GM20000 (cell line): ENCODE results near the gene PDE5A.

Experiments
- DNase-seq: peaks from one replicate; pipeline ENCODE4 v3.0.0; 2012; ENCODE audit warnings: low spot score
- TF ChIP-seq, protein P1 (sequence below): IDR thresholded peaks from 2 replicates; pipeline ENCODE4 v1.5.1; 2012; ENCODE audit warnings: mild to moderate bottlenecking, control low read depth; ENCODE audit errors: extremely low read depth, missing control alignments

Gene PDE5A

DNA sequence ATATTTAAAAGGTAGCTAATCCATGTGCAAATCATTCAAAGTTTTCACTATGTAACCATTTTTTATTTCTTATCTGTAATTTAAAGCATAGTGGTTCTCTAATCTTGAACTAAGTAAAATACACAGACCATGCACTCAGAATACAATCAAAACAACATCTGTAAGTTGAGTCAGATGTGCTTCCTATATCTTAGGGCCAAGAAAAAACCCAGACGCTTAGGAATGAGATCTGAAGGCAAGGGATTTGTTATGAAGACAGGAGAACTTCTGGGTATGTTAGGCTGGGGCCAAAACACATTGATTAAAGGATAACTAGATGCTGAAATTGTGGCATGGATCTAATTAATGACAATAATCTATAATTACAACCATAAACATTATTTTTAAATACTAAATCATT lies 120.3 kb downstream of the PDE5A start:
- TF ChIP-seq, protein P1, sequence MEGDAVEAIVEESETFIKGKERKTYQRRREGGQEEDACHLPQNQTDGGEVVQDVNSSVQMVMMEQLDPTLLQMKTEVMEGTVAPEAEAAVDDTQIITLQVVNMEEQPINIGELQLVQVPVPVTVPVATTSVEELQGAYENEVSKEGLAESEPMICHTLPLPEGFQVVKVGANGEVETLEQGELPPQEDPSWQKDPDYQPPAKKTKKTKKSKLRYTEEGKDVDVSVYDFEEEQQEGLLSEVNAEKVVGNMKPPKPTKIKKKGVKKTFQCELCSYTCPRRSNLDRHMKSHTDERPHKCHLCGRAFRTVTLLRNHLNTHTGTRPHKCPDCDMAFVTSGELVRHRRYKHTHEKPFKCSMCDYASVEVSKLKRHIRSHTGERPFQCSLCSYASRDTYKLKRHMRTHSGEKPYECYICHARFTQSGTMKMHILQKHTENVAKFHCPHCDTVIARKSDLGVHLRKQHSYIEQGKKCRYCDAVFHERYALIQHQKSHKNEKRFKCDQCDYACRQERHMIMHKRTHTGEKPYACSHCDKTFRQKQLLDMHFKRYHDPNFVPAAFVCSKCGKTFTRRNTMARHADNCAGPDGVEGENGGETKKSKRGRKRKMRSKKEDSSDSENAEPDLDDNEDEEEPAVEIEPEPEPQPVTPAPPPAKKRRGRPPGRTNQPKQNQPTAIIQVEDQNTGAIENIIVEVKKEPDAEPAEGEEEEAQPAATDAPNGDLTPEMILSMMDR = no peak
- no peak for DNase-seq

DNA sequence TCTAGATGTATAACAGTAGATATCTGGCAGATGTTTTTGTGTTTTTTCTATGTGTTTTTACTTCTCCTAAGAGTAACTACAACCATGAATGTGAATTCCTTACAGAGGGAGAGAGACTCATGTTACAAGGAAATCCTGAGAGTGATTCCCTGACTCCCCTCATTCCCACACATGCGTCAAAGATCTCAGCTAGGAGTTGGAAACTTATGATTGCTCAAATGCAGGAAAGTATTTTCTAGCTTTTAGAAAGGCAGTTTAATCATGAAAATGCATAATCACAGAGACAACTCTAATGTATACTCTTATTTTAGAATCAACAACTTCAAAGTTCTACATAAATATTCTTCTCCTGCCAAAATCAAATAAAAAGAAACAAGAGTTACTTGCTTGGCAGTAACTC lies 121.8 kb downstream of the PDE5A start:
- TF ChIP-seq, protein P1 = no peak

DNA sequence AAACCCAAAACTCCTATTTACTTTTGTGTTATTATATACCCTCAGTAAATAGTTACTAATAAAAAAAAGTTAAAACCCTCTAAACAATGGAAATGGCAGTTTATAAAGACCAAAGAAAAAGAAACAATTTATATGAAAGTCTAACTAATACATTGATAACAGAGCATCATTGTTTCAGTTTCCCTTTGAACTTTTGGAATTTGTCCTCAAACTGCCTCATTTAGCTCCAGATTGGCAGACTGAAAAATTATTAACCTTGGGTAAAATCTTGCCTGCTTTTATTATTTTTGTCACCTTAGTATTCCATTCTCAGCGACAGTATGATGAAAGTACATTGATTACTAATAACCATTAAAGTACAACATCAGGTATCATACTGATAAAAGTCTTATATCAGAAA lies 124.0 kb downstream of the PDE5A start:
- TF ChIP-seq, protein P1 = no peak
- no peak for DNase-seq

More for the DNA sequence above, 121.8 kb downstream of the PDE5A start:
- DNase-seq = no peak

DNA sequence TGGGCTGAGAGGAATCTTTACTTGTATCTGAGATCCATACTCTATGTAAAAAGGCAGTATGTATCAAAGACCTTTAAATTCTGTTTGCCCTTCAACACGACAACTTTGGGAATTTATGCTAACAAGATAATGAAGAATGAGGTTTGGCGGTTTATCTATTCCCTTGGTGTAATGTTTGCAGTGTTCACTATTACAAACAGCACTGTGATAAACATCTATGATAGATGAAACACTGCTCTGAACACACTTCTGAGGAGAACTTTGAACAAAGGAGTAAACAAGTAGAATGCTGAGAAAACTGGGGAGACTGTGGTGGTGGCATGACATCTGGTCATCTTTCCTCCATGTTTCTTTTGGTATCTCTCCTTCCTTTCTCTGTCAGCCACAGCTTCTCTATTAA lies 126.9 kb downstream of the PDE5A start:
- TF ChIP-seq, protein P1 = no peak
- no peak for DNase-seq

DNA sequence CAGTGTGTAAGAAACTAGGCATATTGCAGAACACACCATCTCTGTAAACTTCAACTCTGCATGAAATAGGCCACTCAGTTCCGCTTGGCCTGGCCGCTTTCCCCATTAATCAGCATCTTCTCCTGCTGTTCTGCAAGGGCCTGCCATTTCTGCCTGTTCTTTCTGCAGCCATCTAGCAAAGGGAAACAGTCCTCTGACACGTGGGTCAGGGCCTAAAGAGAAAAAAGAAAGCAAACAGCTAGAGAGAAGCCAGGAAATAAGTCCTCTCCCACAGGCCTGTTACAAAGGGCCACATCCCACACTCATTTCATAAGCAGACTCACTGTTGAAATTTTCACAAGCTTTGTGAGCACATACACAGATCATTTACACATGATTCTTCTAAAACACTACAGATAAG lies 130.1 kb downstream of the PDE5A start:
- TF ChIP-seq, protein P1 = no peak
- no peak for DNase-seq

DNA sequence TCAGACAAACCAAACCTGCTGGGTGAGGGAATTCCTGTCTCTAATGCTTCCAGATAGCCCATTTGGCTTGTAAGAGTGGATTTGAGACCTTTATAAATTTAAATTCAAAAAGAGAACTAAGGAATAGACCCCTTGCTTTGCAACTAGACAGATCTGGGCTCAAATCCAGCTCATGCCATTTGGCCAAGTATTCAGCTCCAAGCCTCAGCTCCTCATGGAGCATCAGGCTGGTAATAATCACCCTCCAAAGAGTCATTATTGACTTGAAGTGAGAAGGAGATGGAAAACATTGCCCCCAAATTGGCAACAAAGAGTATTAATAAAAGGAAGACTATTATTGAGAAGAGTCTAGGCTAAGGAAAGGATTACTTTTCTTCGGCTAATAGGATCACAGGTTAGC lies 134.7 kb downstream of the PDE5A start:
- DNase-seq = no peak
- TF ChIP-seq, protein P1 = no peak

DNA sequence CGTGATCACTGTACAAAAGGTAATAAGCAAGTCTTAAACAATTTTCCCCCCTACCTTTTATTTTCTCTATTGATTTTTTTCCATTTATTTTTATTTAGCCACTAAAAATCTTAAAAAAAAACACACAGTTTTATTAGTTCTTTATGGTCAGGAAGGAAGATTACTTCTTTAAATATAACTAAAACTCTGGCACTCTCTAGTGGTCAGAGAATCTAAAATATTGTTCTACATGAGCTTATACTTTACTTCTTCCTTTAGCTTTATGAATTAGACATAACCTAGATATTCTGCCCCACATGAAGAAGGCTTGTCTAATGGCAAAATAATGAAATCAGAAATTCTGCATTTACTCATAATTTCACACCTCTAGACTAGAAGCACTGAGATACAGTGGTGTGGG lies 135.2 kb downstream of the PDE5A start:
- TF ChIP-seq, protein P1 = no peak
- no peak for DNase-seq
